ENCODE results near the gene ANKRD31.
"Not testable (repeated sequence)": the region's sequence is repeated elsewhere in the genome, so short reads cannot be mapped to it uniquely, and the experiment has no call there.

The ANKRD31 gene

GRCh38 chr5:75236322-75237316 is at the start of gene ANKRD31:
TSS of gene ANKRD31 (minus strand) at chr5:75236878. CDS start at chr5:75236686, 192 bp downstream.
- DNase-seq: peak; percentile 39

GRCh38 chr5:75286211-75286773 is 49.6 kb upstream of the ANKRD31 start:
- DNase-seq: no peak

DNA sequence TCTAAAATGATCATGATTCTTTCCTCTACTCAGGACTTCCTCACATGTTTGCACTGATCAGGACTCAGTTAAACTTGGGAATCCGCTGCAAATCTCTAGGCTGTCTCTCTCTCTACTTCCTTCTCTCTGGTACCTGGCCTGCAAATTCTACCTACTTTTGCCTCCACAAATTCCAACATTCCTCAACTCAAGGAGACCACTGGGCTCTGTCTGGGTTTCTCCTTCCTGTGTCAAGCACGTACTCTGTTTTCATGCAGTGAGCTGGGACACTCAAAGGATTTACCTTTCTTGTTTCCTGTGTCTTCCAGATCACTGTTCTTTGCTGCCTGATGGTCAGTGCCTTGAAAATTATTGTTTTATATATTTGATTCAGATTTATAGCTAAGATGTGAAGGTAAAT is 45.9 kb upstream of the ANKRD31 start:
- DNase-seq: no peak

GRCh38 chr5:75281716-75282465 is 45.2 kb upstream of the ANKRD31 start:
- DNase-seq: no peak

DNA sequence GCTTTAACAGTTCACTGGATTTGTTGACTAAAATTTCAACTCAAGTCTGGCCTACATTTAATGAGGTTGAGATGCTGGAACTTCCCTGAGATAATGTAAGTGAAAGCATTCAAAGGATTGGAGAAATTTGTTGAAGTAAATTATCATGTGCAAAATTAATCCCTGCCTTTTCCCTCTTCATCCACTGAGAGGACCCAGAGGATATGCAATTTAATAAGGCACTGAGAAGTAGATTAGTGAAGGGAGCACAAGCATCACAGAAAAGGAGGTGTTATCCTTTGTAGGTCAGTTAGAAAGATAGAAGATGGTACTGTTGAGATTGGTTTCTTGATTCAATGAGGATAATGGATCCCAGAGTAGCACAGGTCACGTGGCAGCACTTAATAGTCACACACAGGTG is 42.6 kb upstream of the ANKRD31 start:
- DNase-seq: no peak

DNA sequence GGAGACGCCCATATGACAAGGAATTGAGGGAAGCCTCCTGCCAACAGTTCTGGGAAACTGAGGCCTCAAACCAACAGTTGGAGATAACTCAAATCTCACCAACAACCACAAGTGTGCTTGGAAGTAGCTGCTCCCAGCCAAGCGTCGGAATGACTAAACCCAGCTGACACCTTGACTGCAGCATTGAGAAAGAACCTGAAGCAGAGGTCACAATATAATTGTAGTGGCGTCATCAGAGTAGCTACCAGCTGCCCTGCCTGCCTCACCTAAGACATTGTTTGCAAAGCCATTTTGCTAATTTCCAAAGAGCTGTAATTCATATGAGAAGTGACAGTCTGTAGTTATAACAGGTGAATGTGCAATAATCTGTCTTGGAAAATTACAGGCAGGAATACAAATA is 40.8 kb upstream of the ANKRD31 start:
- no peak for DNase-seq

DNA sequence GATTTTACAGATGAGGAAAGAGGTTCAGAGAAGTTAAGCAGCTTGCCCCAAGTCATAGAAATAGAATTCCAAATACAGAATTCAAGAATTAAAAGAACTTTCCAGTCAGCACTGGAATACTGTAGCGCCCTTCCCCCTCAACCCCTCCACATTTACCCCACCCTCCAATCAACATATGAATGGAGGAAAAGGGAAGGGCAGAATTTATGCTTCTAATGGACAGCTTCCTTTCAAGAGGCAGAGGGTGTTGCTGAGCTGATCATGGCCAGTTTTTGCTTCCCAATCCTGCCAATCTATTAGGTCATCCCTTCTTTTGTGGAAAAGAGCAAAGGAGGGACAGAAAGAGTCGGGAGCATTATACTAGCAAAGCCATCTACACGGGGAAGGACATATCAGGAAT is 39.1 kb upstream of the ANKRD31 start:
- DNase-seq: no peak

- DNase-seq: no peak
Observed at GRCh38 chr5:75275147-75275546, 38.5 kb upstream of the ANKRD31 start.

- no peak for DNase-seq
Observed at GRCh38 chr5:75274486-75274885, 37.8 kb upstream of the ANKRD31 start.

DNA sequence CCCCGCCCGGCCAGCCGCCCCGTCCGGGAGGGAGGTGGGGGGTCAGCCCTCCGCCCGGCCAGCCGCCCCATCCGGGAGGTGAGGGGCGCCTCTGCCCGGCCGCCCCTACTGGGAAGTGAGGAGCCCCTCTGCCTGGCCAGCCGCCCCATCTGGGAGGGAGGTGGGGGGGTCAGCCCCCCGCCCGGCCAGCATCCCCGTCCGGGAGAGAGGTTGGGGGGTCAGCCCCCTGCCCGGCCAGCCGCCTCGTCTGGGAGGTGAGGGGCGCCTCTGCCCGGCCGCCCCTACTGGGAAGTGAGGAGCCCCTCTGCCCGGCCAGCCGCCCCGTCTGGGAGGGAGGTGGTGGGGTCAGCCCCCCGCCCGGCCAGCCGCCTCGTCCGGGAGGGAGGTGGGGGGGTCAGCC is 33.9 kb upstream of the ANKRD31 start:
- not testable (repeated sequence) for DNase-seq

DNA sequence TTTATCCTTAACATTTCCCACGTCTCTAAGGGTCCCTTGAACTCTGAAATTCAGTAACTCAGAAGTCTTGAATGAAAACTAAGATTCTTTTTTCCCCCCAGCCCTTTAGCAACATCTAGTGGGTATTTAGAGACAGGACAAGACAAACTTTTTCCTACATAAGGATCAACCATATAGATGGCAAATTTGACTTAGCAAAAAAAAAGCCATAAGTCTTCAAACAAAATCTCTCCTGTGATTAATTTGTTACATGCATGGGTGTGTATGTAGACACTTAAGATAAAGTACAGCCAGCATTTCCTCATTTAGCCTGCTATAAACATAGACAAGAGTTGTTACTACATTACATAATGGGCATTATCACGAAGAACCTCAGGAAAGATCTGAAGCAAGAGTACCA is 29.1 kb upstream of the ANKRD31 start:
- DNase-seq: no peak

- DNase-seq: no peak
Observed at GRCh38 chr5:75262271-75262670, 25.6 kb upstream of the ANKRD31 start.

DNA sequence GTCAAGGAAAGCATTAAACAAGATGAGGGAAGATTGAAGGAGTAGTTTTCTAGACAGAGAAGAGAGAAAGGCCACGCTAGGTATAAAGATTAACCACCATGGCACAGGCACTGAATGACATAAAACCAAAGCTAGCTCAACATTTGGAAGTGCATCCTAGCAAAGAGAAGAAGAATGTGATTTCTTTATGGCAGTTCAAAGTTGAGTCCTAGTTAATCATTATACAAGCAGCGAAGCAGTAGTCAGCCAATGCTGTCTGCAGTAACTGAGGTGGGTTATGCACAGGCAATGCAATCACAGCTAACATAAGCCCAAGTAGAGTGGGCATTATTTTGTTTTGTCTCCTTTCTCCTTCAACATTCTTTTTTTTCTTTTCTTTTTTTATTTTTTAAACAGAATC is 24.0 kb upstream of the ANKRD31 start:
- no peak for DNase-seq

DNA sequence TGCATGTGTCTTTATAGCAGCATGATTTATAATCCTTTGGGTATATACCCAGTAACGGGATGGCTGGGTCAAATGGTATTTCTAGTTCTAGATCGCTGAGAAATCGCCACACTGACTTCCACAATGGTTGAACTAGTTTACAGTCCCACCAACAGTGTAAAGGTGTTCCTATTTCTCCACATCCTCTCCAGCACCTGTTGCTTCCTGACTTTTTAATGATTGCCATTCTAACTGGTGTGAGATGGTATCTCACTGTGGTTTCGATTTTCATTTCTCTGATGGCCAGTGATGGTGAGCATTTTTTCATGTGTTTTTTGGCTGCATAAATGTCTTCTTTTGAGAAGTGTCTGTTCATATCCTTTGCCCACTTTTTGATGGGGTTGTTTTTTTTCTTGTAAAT is 13.8 kb upstream of the ANKRD31 start:
- DNase-seq: not testable (repeated sequence)

DNA sequence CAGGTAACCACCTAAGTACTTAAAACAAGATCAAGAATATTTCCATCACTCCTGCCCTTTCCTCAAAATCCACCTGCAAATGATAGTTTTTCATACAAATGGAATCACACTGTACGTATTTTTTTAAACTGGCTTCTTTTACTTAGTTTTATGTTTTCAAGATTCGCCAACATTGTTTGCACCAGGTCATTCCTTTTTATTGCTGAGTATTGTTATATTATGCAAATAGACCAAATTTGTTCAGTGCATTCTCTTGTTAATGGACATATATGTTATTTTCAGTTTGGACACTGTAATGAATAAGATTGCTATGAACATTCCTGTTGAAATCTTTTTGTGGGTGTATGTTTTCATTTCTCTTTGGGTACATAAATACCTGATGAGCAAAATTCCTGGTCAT is 8.3 kb upstream of the ANKRD31 start:
- no peak for DNase-seq

DNA sequence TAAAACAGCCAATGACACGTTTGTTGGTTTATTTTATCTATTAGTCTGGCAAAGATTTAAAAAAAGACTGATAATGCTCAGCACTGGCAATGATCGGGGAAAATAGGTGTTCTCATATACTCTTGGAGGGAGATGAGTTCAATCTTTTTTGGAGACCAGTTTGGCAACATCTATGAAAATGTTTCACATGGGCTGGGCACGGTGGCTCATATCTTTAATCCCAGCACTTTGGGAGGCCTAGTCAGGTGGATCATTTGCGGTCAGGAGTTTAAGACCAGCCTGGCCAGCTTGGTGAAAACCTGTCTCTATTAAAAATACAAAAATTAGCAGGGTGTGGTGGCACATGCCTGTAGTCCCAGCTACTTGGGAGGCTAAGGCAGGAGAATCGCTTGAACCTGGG is 6.8 kb upstream of the ANKRD31 start:
- DNase-seq: no peak

GRCh38 chr5:75243100-75243499 is 6.4 kb upstream of the ANKRD31 start:
- no peak for DNase-seq

DNA sequence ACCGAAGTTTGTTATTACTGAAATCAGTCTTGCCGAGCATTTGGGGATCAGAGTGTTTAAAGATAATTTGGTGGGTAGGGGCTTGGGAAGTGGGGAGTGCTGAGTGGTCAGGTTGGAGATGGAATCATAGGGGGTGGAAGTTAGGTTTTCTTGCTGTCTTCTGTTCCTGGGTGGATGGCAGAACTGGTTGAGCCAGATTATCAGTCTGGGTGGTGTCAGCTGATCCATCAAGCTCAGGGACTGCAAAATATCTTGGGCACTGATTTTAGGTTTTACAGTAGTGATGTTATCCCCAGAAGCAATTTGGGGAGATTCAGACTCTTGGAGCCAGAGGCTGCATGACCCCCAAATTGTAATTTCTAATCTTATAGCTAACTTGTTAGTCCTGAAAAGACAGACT is 5.4 kb upstream of the ANKRD31 start:
- no peak for DNase-seq

GRCh38 chr5:75239681-75240080 is 3.0 kb upstream of the ANKRD31 start:
- no peak for DNase-seq

DNA sequence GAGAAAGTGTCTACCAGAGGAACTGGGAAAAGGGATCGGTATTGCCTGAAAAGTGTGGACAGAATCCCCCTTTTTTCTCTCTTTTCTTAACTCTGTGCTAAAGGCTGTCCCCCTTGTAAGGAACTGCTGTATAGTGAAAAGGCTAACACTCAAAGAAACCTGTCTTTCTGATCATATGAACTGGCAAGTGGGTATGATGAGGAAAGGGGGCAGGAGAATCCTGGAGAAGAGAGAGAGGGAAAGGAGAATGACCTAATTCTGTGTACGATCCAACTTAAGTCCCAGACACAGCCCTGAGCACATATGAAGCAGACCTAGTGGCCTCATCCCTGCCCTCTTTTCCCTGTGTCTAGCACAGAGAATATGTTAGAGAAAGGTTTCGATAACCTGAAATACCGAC is 967 bp downstream of the ANKRD31 start:
- DNase-seq: no peak

DNA sequence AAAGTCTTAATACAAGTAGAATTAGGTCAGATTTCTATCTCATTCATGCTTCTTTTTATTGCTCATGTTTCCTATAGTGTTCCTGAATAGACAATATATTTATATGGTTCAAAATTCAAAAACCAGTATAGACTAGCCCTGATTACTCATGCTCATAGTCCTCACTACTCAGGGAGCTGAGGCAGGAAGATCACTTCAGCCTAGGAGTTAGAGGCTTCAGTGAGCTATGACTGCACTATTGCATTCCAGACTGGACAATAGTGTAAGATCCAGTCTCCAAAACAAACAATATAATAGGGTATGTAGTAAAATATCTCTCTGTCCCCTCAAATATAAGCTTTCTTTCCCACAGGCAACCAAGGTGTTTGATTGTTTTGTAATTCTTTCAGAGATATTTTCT is 2.4 kb downstream of the ANKRD31 start:
- DNase-seq: no peak

- DNase-seq: no peak
Observed at GRCh38 chr5:75226916-75227315, 9.8 kb downstream of the ANKRD31 start.

DNA sequence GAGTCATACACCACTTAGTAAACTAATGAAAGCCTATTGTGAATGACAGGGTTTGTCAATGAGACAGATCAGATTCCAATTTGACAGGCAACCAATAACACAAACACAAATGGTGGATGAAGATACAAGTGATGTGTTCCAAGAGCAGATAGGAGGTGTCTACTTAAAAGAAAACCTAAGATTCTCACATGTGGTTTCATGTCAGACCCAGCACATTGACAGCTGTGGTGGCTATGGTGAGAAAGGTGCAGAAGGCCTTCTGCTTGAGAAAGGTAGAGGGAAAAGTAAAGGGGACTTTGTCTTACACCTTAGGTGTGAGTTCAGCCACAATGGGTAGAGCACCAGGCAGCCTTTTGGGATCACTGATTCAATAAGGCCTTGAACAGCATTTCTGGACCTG is 11.2 kb downstream of the ANKRD31 start:
- no peak for DNase-seq

DNA sequence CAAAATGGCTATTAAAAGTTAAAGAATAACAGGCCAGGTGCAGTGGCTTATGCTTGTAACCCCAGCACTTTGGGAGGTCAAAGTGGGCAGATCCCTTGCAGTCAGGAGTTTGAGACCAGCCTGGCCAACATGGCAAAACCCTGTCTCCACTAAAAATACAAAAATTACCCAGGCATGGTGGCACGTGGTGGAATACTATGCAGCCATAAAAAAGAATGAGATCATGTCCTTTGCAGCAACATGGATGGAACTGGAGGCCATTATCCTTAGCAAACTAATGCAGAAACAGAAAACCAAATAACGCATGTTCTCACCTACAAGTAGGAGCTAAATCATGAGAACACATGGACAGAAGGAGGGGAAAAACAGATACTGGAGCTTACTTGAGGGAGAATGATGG is 15.9 kb downstream of the ANKRD31 start:
- DNase-seq: not testable (repeated sequence)
